SU-DHL-6 (cell line): ENCODE measurements around the gene ENO2.

Experiments used
- H2AFZ ChIP-seq: fragments of 200-600 bp; sonication (generic); 2 replicates; pipeline ENCODE4 v1.6.1; 2014; ENCODE audit warnings: low read depth, mild to moderate bottlenecking, moderate library complexity, mixed read lengths, antibody characterized with exemption, low read length; ENCODE audit not compliant: severe bottlenecking
- H3F3A ChIP-seq: fragments of 200-600 bp; shearing (Covaris generic); 2 replicates; pipeline ENCODE4 v1.6.0; 2016; ENCODE audit warnings: antibody characterized with exemption, mild to moderate bottlenecking; ENCODE audit not compliant: insufficient read depth
- H3K27ac ChIP-seq: fragments of 200-600 bp; sonication (generic); 2 replicates; pipeline ENCODE4 v1.5.1; 2016; ENCODE audit warnings: low read depth, mild to moderate bottlenecking, low read length, moderate library complexity, mixed read lengths
- H3K27me3 ChIP-seq: fragments of 200-600 bp; sonication (generic), shearing (Covaris generic); 2 replicates; pipeline ENCODE4 v1.6.0; 2014; ENCODE audit warnings: mild to moderate bottlenecking, low read length
- H3K36me3 ChIP-seq: fragments of 200-600 bp; sonication (generic); 2 replicates; pipeline ENCODE4 v1.6.1; 2014; ENCODE audit warnings: mild to moderate bottlenecking, low read length, mixed read lengths
- H3K4me2 ChIP-seq: fragments of 300-600, 200-600 bp; shearing (Covaris generic), sonication (generic); 2 replicates; pipeline ENCODE4 v1.6.0; 2014; ENCODE audit warnings: low read length, low read depth, mild to moderate bottlenecking; ENCODE audit not compliant: poor library complexity, severe bottlenecking
- H3K4me3 ChIP-seq: fragments of 200-600 bp; sonication (generic); 2 replicates; pipeline ENCODE4 v1.5.1; 2014; ENCODE audit warnings: antibody characterized with exemption, low read length, mild to moderate bottlenecking, mixed read lengths; ENCODE audit not compliant: insufficient read depth, poor library complexity, severe bottlenecking
- H3K79me2 ChIP-seq: fragments of 200-600 bp; sonication (generic); 2 replicates; pipeline ENCODE4 v1.6.1; 2014; ENCODE audit warnings: mild to moderate bottlenecking, low read length, moderate library complexity; ENCODE audit not compliant: insufficient read depth
- H3K9ac ChIP-seq: fragments of 200-600 bp; sonication (generic); 2 replicates; pipeline ENCODE4 v1.7.0; 2014; ENCODE audit warnings: mild to moderate bottlenecking, low read length
- H3K9me2 ChIP-seq: fragments of 200-600 bp; sonication (generic); replicated peaks from 2 replicates; pipeline ENCODE4 v1.6.1; 2014; ENCODE audit warnings: low read length; ENCODE audit not compliant: insufficient read depth
- H3K9me3 ChIP-seq: fragments of 200-600 bp; sonication (generic); 2 replicates; pipeline ENCODE4 v1.6.1; 2014; ENCODE audit warnings: low read length, mixed read lengths; ENCODE audit not compliant: insufficient read depth
- H4K20me1 ChIP-seq: fragments of 200-600 bp; sonication (generic); 2 replicates; pipeline ENCODE4 v1.6.1; 2014; ENCODE audit warnings: low read depth, mild to moderate bottlenecking, antibody characterized with exemption, low read length, moderate library complexity, mixed read lengths
- EZH2phosphoT487 ChIP-seq: fragments of 200-600 bp; sonication (generic), shearing (Covaris generic); conservative IDR thresholded peaks from 2 replicates; pipeline ENCODE4 v1.6.1; 2018; ENCODE audit warnings: mild to moderate bottlenecking, antibody characterized with exemption, low read length, moderate library complexity, mixed read lengths
- TF ChIP-seq, protein P1 (sequence below): fragments of 200-600 bp; sonication (generic); IDR thresholded peaks from one replicate; pipeline ENCODE4 v1.5.1; 2017; ENCODE audit warnings: antibody characterized with exemption, mild to moderate bottlenecking, low read length, moderate library complexity; ENCODE audit not compliant: insufficient read depth, poor library complexity, severe bottlenecking

ENO2 gene

DNA sequence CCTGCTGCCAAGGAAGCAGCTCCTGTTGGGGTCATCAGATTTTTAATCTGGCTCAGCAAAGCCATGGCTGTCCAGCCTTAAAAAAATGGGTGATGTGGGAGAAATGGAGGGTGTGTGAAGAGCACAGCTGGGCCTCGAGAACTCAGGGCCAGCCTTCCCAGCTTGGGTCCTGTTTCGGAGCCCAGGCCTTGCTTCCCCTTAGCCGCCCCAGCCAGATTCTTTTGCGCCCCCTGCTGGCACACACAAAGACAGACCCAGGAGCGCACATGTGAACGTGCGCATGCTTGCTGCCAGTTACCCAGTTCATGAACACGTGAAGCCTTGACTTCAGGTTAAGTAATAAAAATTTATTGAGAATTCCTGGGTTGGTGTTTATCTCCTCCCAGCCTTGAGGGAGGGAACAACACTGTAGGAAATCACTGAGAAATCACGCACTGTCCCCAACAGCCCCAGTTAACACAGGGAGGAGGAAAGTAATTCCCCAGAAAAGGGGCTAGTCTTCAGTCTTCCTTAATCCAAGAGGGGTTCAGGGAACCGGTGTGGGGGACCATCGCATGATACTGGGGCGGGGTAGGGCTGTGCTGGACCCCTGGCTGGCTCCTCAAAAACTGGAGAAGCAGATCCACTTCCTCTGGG, 50.8 kb downstream of the ENO2 start:
- peaks cover 32% of the 10 kb centered on the region for H3F3A ChIP-seq
- H3K4me2 ChIP-seq, result no peak overlapping the region
- no peaks in the 10 kb centered on the region for H3K9me2 ChIP-seq
- no peak overlapping the region for H3K9ac ChIP-seq
- no peak overlapping the region for H3K4me3 ChIP-seq
- peaks cover 3% of the 10 kb centered on the region; the same call in 1 of the 2 replicates for H4K20me1 ChIP-seq
- H3K27me3 ChIP-seq, result no peaks in the 10 kb centered on the region
- peaks cover 8% of the 10 kb centered on the region; the same call in 1 of the 2 replicates for H3K36me3 ChIP-seq
- H2AFZ ChIP-seq, result no peak overlapping the region
- peak overlapping the region; percentile 25; the same call in 1 of the 2 replicates for H3K27ac ChIP-seq
- H3K79me2 ChIP-seq, result peaks cover 18% of the 10 kb centered on the region
- H3K9me3 ChIP-seq, result no peaks in the 10 kb centered on the region
- no peak for TF ChIP-seq EZH2phosphoT487
- TF ChIP-seq, protein P1, sequence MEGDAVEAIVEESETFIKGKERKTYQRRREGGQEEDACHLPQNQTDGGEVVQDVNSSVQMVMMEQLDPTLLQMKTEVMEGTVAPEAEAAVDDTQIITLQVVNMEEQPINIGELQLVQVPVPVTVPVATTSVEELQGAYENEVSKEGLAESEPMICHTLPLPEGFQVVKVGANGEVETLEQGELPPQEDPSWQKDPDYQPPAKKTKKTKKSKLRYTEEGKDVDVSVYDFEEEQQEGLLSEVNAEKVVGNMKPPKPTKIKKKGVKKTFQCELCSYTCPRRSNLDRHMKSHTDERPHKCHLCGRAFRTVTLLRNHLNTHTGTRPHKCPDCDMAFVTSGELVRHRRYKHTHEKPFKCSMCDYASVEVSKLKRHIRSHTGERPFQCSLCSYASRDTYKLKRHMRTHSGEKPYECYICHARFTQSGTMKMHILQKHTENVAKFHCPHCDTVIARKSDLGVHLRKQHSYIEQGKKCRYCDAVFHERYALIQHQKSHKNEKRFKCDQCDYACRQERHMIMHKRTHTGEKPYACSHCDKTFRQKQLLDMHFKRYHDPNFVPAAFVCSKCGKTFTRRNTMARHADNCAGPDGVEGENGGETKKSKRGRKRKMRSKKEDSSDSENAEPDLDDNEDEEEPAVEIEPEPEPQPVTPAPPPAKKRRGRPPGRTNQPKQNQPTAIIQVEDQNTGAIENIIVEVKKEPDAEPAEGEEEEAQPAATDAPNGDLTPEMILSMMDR, result peak; percentile 95

DNA sequence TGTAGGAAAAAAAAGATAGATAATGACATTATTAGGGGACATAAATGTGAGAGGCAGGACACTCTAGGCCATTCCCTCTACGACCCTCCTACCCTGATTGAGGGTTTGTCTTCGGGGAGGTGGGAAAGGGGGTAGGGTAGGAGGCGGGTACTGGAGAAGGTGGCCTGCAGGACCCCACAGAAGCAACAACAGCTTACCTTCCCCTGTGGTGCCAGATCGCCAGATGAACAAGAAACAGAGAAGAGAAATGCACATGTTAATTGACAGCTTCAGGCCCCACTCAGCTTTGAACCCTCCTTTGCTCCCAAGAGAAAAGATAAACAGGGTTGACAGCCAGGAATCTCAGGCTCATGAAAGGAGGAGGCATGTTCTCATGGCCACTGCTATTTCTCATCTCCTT, 51.3 kb downstream of the ENO2 start:
- H3K36me3 ChIP-seq, result peaks cover 8% of the 10 kb centered on the region; the same call in 1 of the 2 replicates
- H2AFZ ChIP-seq, result no peak overlapping the region
- H3K27me3 ChIP-seq, result no peaks in the 10 kb centered on the region
- no peaks in the 10 kb centered on the region for H3K9me3 ChIP-seq
- H3K4me3 ChIP-seq, result no peak overlapping the region
- peaks cover 21% of the 10 kb centered on the region for H3K79me2 ChIP-seq
- no peak for TF ChIP-seq EZH2phosphoT487
- TF ChIP-seq, protein P1, result no peak
- peaks cover 3% of the 10 kb centered on the region; the same call in 1 of the 2 replicates for H4K20me1 ChIP-seq
- peaks cover 32% of the 10 kb centered on the region for H3F3A ChIP-seq
- H3K9ac ChIP-seq, result no peak overlapping the region
- no peak overlapping the region for H3K4me2 ChIP-seq
- H3K9me2 ChIP-seq, result no peaks in the 10 kb centered on the region
- 0 out of 2 replicates have a peak overlapping the region, but pooled peaks have one; percentile 11 for H3K27ac ChIP-seq

DNA sequence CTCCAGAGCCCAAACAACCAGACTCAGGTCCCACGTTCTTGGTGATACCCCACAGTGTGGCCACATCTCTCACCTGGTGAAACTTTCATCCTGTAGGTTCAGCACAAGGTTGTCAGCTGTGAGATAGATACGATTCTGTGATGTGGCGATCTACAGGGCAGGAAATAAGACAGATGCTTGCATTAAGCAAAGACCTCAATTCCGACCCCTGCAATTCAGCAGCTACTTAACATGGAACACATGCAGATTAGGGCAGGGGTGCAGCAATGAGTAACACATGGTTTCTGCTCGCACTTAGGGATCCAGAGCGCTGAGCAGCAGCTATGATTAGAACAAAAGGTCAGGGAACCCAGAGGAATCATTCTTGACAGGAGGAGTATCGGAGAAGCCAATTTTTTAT, 52.0 kb downstream of the ENO2 start:
- Histone ChIP-seq H3K79me2 (peaks cover 27% of the 10 kb centered on the region), H4K20me1 (peaks cover 3% of the 10 kb centered on the region; the same call in 1 of the 2 replicates), H3K4me3 (no peak overlapping the region), H3K27me3 (no peaks in the 10 kb centered on the region), H2AFZ (no peak overlapping the region), H3K9me3 (no peaks in the 10 kb centered on the region), H3K36me3 (peaks cover 8% of the 10 kb centered on the region; the same call in 1 of the 2 replicates), H3K27ac (no peak overlapping the region), H3F3A (peaks cover 32% of the 10 kb centered on the region), H3K9me2 (no peaks in the 10 kb centered on the region), H3K9ac (no peak overlapping the region), H3K4me2 (no peak overlapping the region)
- TF ChIP-seq, protein P1, result no peak
- no peak for TF ChIP-seq EZH2phosphoT487
